Transverse colon (tissue), 4 donors: ENCODE data around the gene NFATC4. TPM values are rescaled to one million over a fixed set of nuclear protein-coding genes. Genes with fewer than 3 reads are reported as not detected.

Source experiments
- DNase-seq: peaks from one replicate; pipeline ENCODE4 v3.0.0-alpha.2; 2019
- H3K27ac ChIP-seq, 4 donors: fragments of 200-600 bp; sonication (generic); 2 replicates each; pipeline ENCODE4 v1.5.1; 2016 to 2018; ENCODE audit warnings: inconsistent platforms in 4 of 4
- H3K27me3 ChIP-seq: fragments of 200-600 bp; sonication (generic); 2 replicates; pipeline ENCODE4 v1.5.1; 2017; ENCODE audit warnings: inconsistent platforms
- H3K36me3 ChIP-seq, 4 donors: fragments of 200-600 bp; sonication (generic); 2 replicates each; pipeline ENCODE4 v1.5.1; 2017 to 2019; ENCODE audit warnings: inconsistent platforms in 4 of 4
- H3K4me1 ChIP-seq, 4 donors: fragments of 200-600 bp; sonication (generic); 2 replicates each; pipeline ENCODE4 v1.5.1; 2017 to 2020; ENCODE audit warnings: inconsistent platforms in 4 of 4
- H3K4me3 ChIP-seq, 4 donors: fragments of 200-600 bp; sonication (generic); 1 replicate in 1 of 4; 2 replicates in 3 of 4; pipeline versions ENCODE4 v1.5.1 to v1.6.1; 2017 to 2019; ENCODE audit warnings: inconsistent platforms in 4 of 4
- H3K9me3 ChIP-seq, 2 donors: fragments of 200-600 bp; sonication (generic); 2 replicates each; pipeline ENCODE4 v1.5.1; 2017 to 2019; ENCODE audit warnings: inconsistent platforms in 2 of 2
- CTCF ChIP-seq, 5 experiments: fragments of 200-600 bp in 3 of 5; fragments of 450-650 bp in 2 of 5; sonication (generic) in 3 of 5; IDR thresholded peaks; 1 replicate in 2 of 5; 2 replicates in 3 of 5; pipeline ENCODE4 v1.5.1; 2016 to 2017; ENCODE audit warnings: antibody characterized with exemption in 5 of 5, inconsistent platforms in 3 of 5, mild to moderate bottlenecking in 2 of 5, moderate library complexity in 1 of 5
- EP300 ChIP-seq: sonication (generic); formaldehyde crosslinking; IDR thresholded peaks from one replicate; pipeline ENCODE4 v1.6.1; 2017; ENCODE audit warnings: antibody characterized with exemption, low read depth
- POLR2A ChIP-seq: fragments of 450-650 bp; IDR thresholded peaks from one replicate; pipeline ENCODE4 v1.6.1; 2016; ENCODE audit warnings: antibody characterized with exemption, mild to moderate bottlenecking, moderate library complexity
- POLR2AphosphoS5 ChIP-seq, 3 donors: sonication (generic); formaldehyde crosslinking; IDR thresholded peaks; one replicate each; pipeline ENCODE4 v1.6.1; 2016; ENCODE audit warnings: antibody characterized with exemption in 3 of 3
- WGBS, 2 donors: methylation state at CpG; one replicate each; pipeline ENCODE4 v1.1.5; 2018; ENCODE audit warnings: low coverage in 1 of 2; 5-methylcytosine and 5-hydroxymethylcytosine counted together
- in situ Hi-C, 4 donors: fragments of 200-750 bp; cut with MboI; loops; one replicate each; pipeline versions ENCODE4 v1.15.0 to v1.15.1; 2017; ENCODE audit warnings: low sequenced_read_pairs in 3 of 4, low pct_ligation_motif_present in 1 of 4, low pct_unique_long_range_greater_than_20kb in 1 of 4
- intact Hi-C: fragments of 100-400 bp; cut with DNase I; formaldehyde crosslinking; loops from one replicate; pipeline ENCODE4 v1.15.1; 2023; ENCODE audit warnings: low total_unique reads
- total RNA-seq, 4 donors: library from RNA; depleted of rRNA; stranded (reverse); fragments of >200 nt; gene quantifications; one replicate each; pipeline ENCODE4 v1.1.0, GENCODE V29; 2016

Gene NFATC4
- total RNA-seq, 4 donors from 2014 or later: 13.4 to 58.0 (median 20.9) TPM

GRCh38 chr14:24339284-24340151 lies 28.5 kb upstream of the NFATC4 start, which contains the start of gene RIPK3:
Gene RIPK3, minus strand, starts transcription at chr14:24339991. Its CDS starts 165 bp downstream, at chr14:24339826.
- in situ Hi-C loops: loop anchor here in 3 of 4 donors (5.0 to 25.0 kb wide), 3 partner anchors 93 to 98 kb away; partner anchors contain the start of genes CBLN3 (in 1 of the 3), KHNYN (in 1 of the 3) and SDR39U1 (in 1 of the 3)

GRCh38 chr14:24340606-24341005 lies 27.4 kb upstream of the NFATC4 start:
- Histone ChIP-seq H3K4me1 (peaks cover 0 to 15% (median 5%) of the 10 kb centered on the region in 4 donors), H3K27me3 (no peaks in the 10 kb centered on the region), H3K9me3 (no peaks in the 10 kb centered on the region), H3K36me3 (peaks cover 0 to 4% (median 0%) of the 10 kb centered on the region in 4 donors), H3K27ac (no peak overlapping the region), H3K4me3 (no peak overlapping the region)
- TF ChIP-seq EP300 (no peak), POLR2AphosphoS5 (IDR thresholded peaks at IDR 0.05) (no peak), CTCF (IDR thresholded peaks at IDR 0.05) (no peak), POLR2A (no peak)
- intact Hi-C loops: no loop called here
- in situ Hi-C loops: loop anchor here in 1 of 4 donors (25.0 kb wide), 1 partner anchor 97 kb away; the partner anchor contains the start of genes CBLN3, KHNYN and SDR39U1
- 61% methylated on average over 1 of the region's 1 CpG; no CpG with 5 or more reads in 1 of the 2 donors for WGBS, 2 donors
- no peak for DNase-seq

More at GRCh38 chr14:24339284-24340151, 28.5 kb upstream of the NFATC4 start, which contains the start of gene RIPK3:
- Histone ChIP-seq H3K4me1 (peaks cover 5 to 23% (median 10%) of the 10 kb centered on the region in 4 donors), H3K36me3 (peaks cover 0 to 4% (median 0%) of the 10 kb centered on the region in 4 donors), H3K4me3 (peak within 1 kb of the TSS; percentile 34 to 60 (median 52)), H3K27me3 (peaks cover 10% of the 10 kb centered on the region), H3K9me3 (no peaks in the 10 kb centered on the region), H3K27ac (peak within 1 kb of the TSS; percentile 72 to 85 (median 78))
- TF ChIP-seq EP300: no peak
- TF ChIP-seq CTCF (IDR thresholded peaks at IDR 0.05): peak in 1 of 5 experiments; percentile 15
- TF ChIP-seq POLR2A: peak; percentile 65
- TF ChIP-seq POLR2AphosphoS5 (IDR thresholded peaks at IDR 0.05): peak; percentile 39 to 50 (median 46)
- intact Hi-C loops: no loop called here
- 0 to 13% methylated on average over 3 to 44 of the region's 51 CpGs for WGBS, 2 donors
- peak; percentile 87 for DNase-seq

DNA sequence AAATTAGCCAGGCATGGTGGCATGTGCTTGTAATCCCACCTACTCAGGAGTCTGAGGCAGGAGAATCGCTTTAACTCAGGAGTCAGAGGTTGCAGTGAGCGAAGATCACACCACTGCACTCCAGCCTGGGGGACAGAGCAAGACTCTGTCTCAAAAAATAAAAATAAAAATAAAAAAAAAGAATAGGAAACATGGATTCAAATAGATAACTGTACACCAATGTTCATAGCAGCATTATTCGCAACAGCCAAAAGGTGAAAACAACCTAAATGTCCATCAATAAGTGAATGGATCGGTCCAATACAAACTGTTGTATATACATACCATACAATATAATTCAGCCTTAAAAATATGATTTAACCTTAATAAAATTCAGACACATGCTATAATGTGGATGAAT lies 25.1 kb upstream of the NFATC4 start:
- Histone ChIP-seq H3K36me3 (no peaks in the 10 kb centered on the region), H3K4me3 (no peak overlapping the region), H3K27me3 (no peaks in the 10 kb centered on the region), H3K4me1 (peaks cover 0 to 15% (median 5%) of the 10 kb centered on the region in 4 donors), H3K27ac (no peak overlapping the region), H3K9me3 (no peaks in the 10 kb centered on the region)
- TF ChIP-seq CTCF (IDR thresholded peaks at IDR 0.05): no peak
- in situ Hi-C loops: loop anchor here in 1 of 4 donors (25.0 kb wide), 1 partner anchor 94 kb away; the partner anchor contains the start of genes CBLN3, KHNYN and SDR39U1
- DNase-seq: no peak
- WGBS, 2 donors: 83 to 85% methylated on average over 4 of the region's 4 CpGs
- intact Hi-C loops: no loop called here
